CD14-positive monocyte (primary cell): Measurements from ENCODE around the gene LTBP1. TPM values are rescaled to one million over a fixed set of nuclear protein-coding genes. Genes with fewer than 3 reads are reported as not detected.

Experiments
- DNase-seq, 3 donors: peaks; one replicate each; pipeline ENCODE4 v3.0.0-alpha.2; 2011 to 2022
- H2AFZ ChIP-seq: 2 replicates; pipeline ENCODE4 v1.6.0; 2012; ENCODE audit warnings: mild to moderate bottlenecking, low read depth, low read length, inconsistent platforms; ENCODE audit not compliant: insufficient read depth, poor library complexity, severe bottlenecking
- H3K27ac ChIP-seq, 2 donors: 1 replicate in 1 of 2; 2 replicates in 1 of 2; pipeline ENCODE4 v1.5.1; 2012 to 2013; ENCODE audit warnings: low read length in 2 of 2, control low read depth in 1 of 2, inconsistent platforms in 1 of 2, low read depth in 1 of 2, mild to moderate bottlenecking in 1 of 2
- H3K27me3 ChIP-seq, 2 donors: one replicate each; pipeline versions ENCODE4 v1.6.0 to v1.6.1; 2011 to 2013; ENCODE audit warnings: low read length in 2 of 2; ENCODE audit not compliant: control insufficient read depth in 2 of 2, insufficient read depth in 2 of 2
- H3K36me3 ChIP-seq, 2 donors: replicated peaks in 1 of 2; 1 replicate in 1 of 2; 2 replicates in 1 of 2; pipeline versions ENCODE4 v1.5.1 to v1.6.1; 2012 to 2013; ENCODE audit warnings: low read length in 2 of 2, control low read depth in 1 of 2, inconsistent platforms in 1 of 2, mild to moderate bottlenecking in 1 of 2; ENCODE audit not compliant: insufficient read depth in 2 of 2, control insufficient read depth in 1 of 2
- H3K4me1 ChIP-seq, 2 donors: 1 replicate in 1 of 2; 2 replicates in 1 of 2; pipeline versions ENCODE4 v1.5.1 to v1.6.1; 2012 to 2013; ENCODE audit warnings: low read length in 2 of 2, control low read depth in 1 of 2, inconsistent platforms in 1 of 2, mild to moderate bottlenecking in 1 of 2, moderate library complexity in 1 of 2; ENCODE audit not compliant: insufficient read depth in 2 of 2, control insufficient read depth in 1 of 2
- H3K4me2 ChIP-seq: replicated peaks from 2 replicates; pipeline ENCODE3; 2012; ENCODE audit warnings: low read length, moderate library complexity, mild to moderate bottlenecking; ENCODE audit not compliant: poor library complexity, severe bottlenecking; ENCODE audit errors: extremely low read depth
- H3K4me3 ChIP-seq, 3 experiments: fragments of 200-600 bp in 1 of 3; sonication (generic) in 1 of 3; replicated peaks in 1 of 3; 1 replicate in 2 of 3; 2 replicates in 1 of 3; pipeline ENCODE4 v1.5.1; 2011 to 2013; ENCODE audit warnings: low read length in 3 of 3, mild to moderate bottlenecking in 3 of 3, control low read depth in 2 of 3, low read depth in 2 of 3, inconsistent platforms in 1 of 3, moderate library complexity in 1 of 3
- H3K79me2 ChIP-seq: 2 replicates; pipeline ENCODE4 v1.6.0; 2012; ENCODE audit warnings: mild to moderate bottlenecking, control low read depth, inconsistent platforms, low read length, moderate library complexity; ENCODE audit not compliant: insufficient read depth
- H3K9ac ChIP-seq: 2 replicates; pipeline ENCODE4 v1.6.0; 2017; ENCODE audit warnings: low read length, mild to moderate bottlenecking; ENCODE audit not compliant: insufficient read depth, poor library complexity, severe bottlenecking
- H3K9me3 ChIP-seq, 2 donors: replicated peaks in 1 of 2; 1 replicate in 1 of 2; 2 replicates in 1 of 2; pipeline versions ENCODE4 v1.5.1 to v1.6.1; 2012 to 2013; ENCODE audit warnings: low read length in 2 of 2, control low read depth in 1 of 2; ENCODE audit not compliant: control insufficient read depth in 1 of 2, insufficient read depth in 1 of 2
- H4K20me1 ChIP-seq: 2 replicates; pipeline ENCODE4 v1.6.0; 2012; ENCODE audit warnings: mild to moderate bottlenecking, low read length, control low read depth, moderate library complexity; ENCODE audit not compliant: insufficient read depth
- H3K27ac Mint-ChIP-seq, 7 donors: one replicate each; pipeline ENCODE4 v1.8.0; 2020; ENCODE audit warnings: mild to moderate bottlenecking in 7 of 7, mixed read lengths in 7 of 7, moderate library complexity in 6 of 7, inconsistent platforms in 2 of 7
- H3K27me3 Mint-ChIP-seq, 3 donors: one replicate each; pipeline ENCODE4 v1.8.0; 2021 to 2022; ENCODE audit warnings: low read depth in 3 of 3, mild to moderate bottlenecking in 3 of 3, mixed read lengths in 3 of 3, moderate library complexity in 3 of 3, inconsistent platforms in 1 of 3
- H3K36me3 Mint-ChIP-seq, 2 donors: one replicate each; pipeline ENCODE4 v1.8.0; 2020; ENCODE audit warnings: mixed read lengths in 2 of 2, inconsistent platforms in 1 of 2, mild to moderate bottlenecking in 1 of 2
- H3K4me1 Mint-ChIP-seq: one replicate; pipeline ENCODE4 v1.8.0; 2020; ENCODE audit warnings: mild to moderate bottlenecking, mixed read lengths
- H3K4me3 Mint-ChIP-seq, 2 donors: one replicate each; pipeline ENCODE4 v1.8.0; 2020; ENCODE audit warnings: mild to moderate bottlenecking in 2 of 2, mixed read lengths in 2 of 2, moderate library complexity in 1 of 2
- H3K9me3 Mint-ChIP-seq, 7 donors: one replicate each; pipeline ENCODE4 v1.8.0; 2020 to 2022; ENCODE audit warnings: mixed read lengths in 7 of 7, mild to moderate bottlenecking in 6 of 7, moderate library complexity in 6 of 7, inconsistent platforms in 2 of 7
- WGBS: methylation state at CpG from one replicate; pipeline ENCODE4 v1.1.5; 2013; ENCODE audit warnings: missing lambda C conversion rate; ENCODE audit not compliant: insufficient coverage; 5-methylcytosine and 5-hydroxymethylcytosine counted together
- intact Hi-C, 2 donors: fragments of 100-400 bp; cut with micrococcal nuclease; formaldehyde crosslinking; loops; one replicate each; pipeline versions ENCODE4 v1.15.0 to v1.15.1; 2023
- polyA plus RNA-seq, 3 donors: library from polyadenylated mRNA; depleted of rRNA in 1 of 3; unstranded in 2 of 3; stranded (reverse) in 1 of 3; fragments of 300-500 nt in 2 of 3; fragments of >200 nt in 1 of 3; fragmentation: Illumina TruSeq in 2 of 3; gene quantifications; 1 replicate in 2 of 3; 2 replicates in 1 of 3; pipeline ENCODE4 v1.2.3, GENCODE V29; 2012 to 2021
- TF ChIP-seq, protein P1 (sequence below): fragments of 200-600 bp; IDR thresholded peaks from one replicate; pipeline ENCODE4 v1.8.0; 2022; ENCODE audit warnings: antibody characterized with exemption, mild to moderate bottlenecking

Gene LTBP1
- polyA plus RNA-seq, 3 donors: 0.18 to 0.24 TPM; not detected in 1

- no peak overlapping the region for H3K4me3 ChIP-seq
- no peak for DNase-seq
- no peak overlapping the region for H2AFZ ChIP-seq
- no peaks in the 10 kb centered on the region for H3K9me3 ChIP-seq
- intact Hi-C loops: no loop called here
- H3K4me1 ChIP-seq: no peaks in the 10 kb centered on the region
- peaks cover 0 to 2% (median 0%) of the 10 kb centered on the region in 7 donors for H3K9me3 Mint-ChIP-seq
- no peak overlapping the region for H3K4me2 ChIP-seq
- no peaks in the 10 kb centered on the region for H3K79me2 ChIP-seq
- no peaks in the 10 kb centered on the region for H3K4me1 Mint-ChIP-seq
- H3K27ac ChIP-seq: no peak overlapping the region
- H3K27me3 ChIP-seq: no peaks in the 10 kb centered on the region
- TF ChIP-seq, protein P1, sequence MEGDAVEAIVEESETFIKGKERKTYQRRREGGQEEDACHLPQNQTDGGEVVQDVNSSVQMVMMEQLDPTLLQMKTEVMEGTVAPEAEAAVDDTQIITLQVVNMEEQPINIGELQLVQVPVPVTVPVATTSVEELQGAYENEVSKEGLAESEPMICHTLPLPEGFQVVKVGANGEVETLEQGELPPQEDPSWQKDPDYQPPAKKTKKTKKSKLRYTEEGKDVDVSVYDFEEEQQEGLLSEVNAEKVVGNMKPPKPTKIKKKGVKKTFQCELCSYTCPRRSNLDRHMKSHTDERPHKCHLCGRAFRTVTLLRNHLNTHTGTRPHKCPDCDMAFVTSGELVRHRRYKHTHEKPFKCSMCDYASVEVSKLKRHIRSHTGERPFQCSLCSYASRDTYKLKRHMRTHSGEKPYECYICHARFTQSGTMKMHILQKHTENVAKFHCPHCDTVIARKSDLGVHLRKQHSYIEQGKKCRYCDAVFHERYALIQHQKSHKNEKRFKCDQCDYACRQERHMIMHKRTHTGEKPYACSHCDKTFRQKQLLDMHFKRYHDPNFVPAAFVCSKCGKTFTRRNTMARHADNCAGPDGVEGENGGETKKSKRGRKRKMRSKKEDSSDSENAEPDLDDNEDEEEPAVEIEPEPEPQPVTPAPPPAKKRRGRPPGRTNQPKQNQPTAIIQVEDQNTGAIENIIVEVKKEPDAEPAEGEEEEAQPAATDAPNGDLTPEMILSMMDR: no peak
- no peaks in the 10 kb centered on the region for H3K36me3 Mint-ChIP-seq
- no peak overlapping the region for H3K27ac Mint-ChIP-seq
- no peaks in the 10 kb centered on the region for H3K36me3 ChIP-seq
- WGBS: 96% methylated on average over 3 of the region's 3 CpGs
- no peaks in the 10 kb centered on the region for H4K20me1 ChIP-seq
- H3K27me3 Mint-ChIP-seq: peaks cover 0 to 3% (median 0%) of the 10 kb centered on the region in 3 donors
- no peak overlapping the region for H3K4me3 Mint-ChIP-seq
- H3K9ac ChIP-seq: no peak overlapping the region
These were observed 117.6 kb downstream of the LTBP1 start for GRCh38 chr2:33064349-33064801.

- H3K9ac ChIP-seq: no peak overlapping the region
- no peak overlapping the region for H3K27ac ChIP-seq
- H3K4me1 Mint-ChIP-seq: no peaks in the 10 kb centered on the region
- H3K36me3 ChIP-seq: no peaks in the 10 kb centered on the region
- H3K36me3 Mint-ChIP-seq: no peaks in the 10 kb centered on the region
- no peaks in the 10 kb centered on the region for H3K4me1 ChIP-seq
- H3K27me3 Mint-ChIP-seq: peaks cover 0 to 2% (median 0%) of the 10 kb centered on the region in 3 donors
- H3K9me3 ChIP-seq: no peaks in the 10 kb centered on the region
- intact Hi-C loops: no loop called here
- H4K20me1 ChIP-seq: no peaks in the 10 kb centered on the region
- no peak overlapping the region for H3K4me3 Mint-ChIP-seq
- H3K4me3 ChIP-seq: no peak overlapping the region
- peaks cover 0 to 2% (median 0%) of the 10 kb centered on the region in 7 donors for H3K9me3 Mint-ChIP-seq
- TF ChIP-seq, protein P1: no peak
- H3K27ac Mint-ChIP-seq: no peak overlapping the region
- no peak for DNase-seq
- no peaks in the 10 kb centered on the region for H3K79me2 ChIP-seq
- H2AFZ ChIP-seq: no peak overlapping the region
- no peak overlapping the region for H3K4me2 ChIP-seq
- H3K27me3 ChIP-seq: no peaks in the 10 kb centered on the region
These were observed 120.8 kb downstream of the LTBP1 start for GRCh38 chr2:33067598-33067997.
